ENCODE results near the gene RPL13A. TPM values are rescaled to one million over a fixed set of nuclear protein-coding genes. Genes with fewer than 3 reads are reported as not detected.
A peak's percentile ranks its signal among the peaks of the same experiment; 100 is the strongest.

Gene RPL13A
- total RNA-seq, 1 experiment from 2014 or later, result 1,196 TPM

DNA sequence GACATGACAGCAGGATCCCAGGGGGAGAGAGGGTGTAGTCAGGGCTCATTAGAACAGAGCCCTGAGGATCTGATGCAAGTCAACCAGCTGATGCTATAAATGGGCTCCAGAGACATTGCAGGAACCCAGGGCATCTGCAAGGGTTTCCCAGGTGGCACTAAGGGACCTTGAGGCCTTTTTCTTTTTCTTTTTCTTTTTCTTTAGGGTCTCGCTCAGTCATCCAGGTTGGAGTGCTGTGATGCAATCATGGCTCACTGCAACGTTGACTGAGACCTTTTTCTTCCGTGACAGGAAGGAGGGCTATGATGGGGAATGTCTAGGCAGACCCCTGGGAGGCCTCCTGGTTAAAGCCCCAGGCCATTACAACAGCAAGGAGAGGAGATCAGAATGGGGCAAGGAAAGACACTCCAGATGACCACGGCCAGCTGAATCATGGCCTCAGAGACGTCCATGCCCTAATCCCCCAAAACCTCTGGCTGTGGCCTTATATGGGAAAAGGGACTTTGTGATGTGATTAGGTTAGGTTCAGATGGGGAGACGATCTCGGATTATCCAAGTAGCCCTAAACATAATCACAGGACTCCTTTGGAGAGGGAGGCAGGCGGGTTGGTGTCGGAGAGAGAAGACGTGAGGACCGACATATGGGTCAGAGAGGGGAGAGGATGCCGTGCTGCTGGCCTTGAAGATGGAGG is 20.5 kb downstream of the RPL13A start:
- DNase-seq (ENCODE audit: low read depth, low spot score), result no peak
- in situ Hi-C loops (cut with HindIII; ENCODE audit: low pct_unique_long_range_greater_than_20kb, low sequenced_read_pairs) (no loop called here), intact Hi-C loops (cut with micrococcal nuclease; ENCODE audit: unreplicated experiment) (no loop called here)
- Histone ChIP-seq H3K4me1 (ENCODE audit: control insufficient read depth, insufficient read depth, low read length) (no peaks in the 10 kb centered on the region), H3K27ac (ENCODE audit: low read length) (no peak overlapping the region), H3K36me3 (ENCODE audit: control insufficient read depth, insufficient read depth, low read length) (no peaks in the 10 kb centered on the region), H3K9me3 (ENCODE audit: control insufficient read depth, insufficient read depth, low read depth, low read length) (no peaks in the 10 kb centered on the region), H3K4me3 (ENCODE audit: low read depth in 2 of 2, low read length in 2 of 2) (no peak overlapping the region), H3K27me3 (ENCODE audit: control insufficient read depth, insufficient read depth, low read length) (no peaks in the 10 kb centered on the region)
- ATAC-seq, result no peak; the same call in 1 of the 2 replicates
- TF ChIP-seq, protein P1, sequence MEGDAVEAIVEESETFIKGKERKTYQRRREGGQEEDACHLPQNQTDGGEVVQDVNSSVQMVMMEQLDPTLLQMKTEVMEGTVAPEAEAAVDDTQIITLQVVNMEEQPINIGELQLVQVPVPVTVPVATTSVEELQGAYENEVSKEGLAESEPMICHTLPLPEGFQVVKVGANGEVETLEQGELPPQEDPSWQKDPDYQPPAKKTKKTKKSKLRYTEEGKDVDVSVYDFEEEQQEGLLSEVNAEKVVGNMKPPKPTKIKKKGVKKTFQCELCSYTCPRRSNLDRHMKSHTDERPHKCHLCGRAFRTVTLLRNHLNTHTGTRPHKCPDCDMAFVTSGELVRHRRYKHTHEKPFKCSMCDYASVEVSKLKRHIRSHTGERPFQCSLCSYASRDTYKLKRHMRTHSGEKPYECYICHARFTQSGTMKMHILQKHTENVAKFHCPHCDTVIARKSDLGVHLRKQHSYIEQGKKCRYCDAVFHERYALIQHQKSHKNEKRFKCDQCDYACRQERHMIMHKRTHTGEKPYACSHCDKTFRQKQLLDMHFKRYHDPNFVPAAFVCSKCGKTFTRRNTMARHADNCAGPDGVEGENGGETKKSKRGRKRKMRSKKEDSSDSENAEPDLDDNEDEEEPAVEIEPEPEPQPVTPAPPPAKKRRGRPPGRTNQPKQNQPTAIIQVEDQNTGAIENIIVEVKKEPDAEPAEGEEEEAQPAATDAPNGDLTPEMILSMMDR (IDR thresholded peaks at IDR 0.05), result no peak
- TF ChIP-seq POLR2AphosphoS5 (IDR thresholded peaks at IDR 0.05; ENCODE audit: low read depth, low read length) (no peak), TCF7L2 (IDR thresholded peaks at IDR 0.05; ENCODE audit: low read depth, low read length) (no peak), SIN3A (IDR thresholded peaks at IDR 0.05; ENCODE audit: borderline replicate concordance, insufficient read depth, low read depth, low read length) (no peak)
- TF ChIP-seq, protein P2, sequence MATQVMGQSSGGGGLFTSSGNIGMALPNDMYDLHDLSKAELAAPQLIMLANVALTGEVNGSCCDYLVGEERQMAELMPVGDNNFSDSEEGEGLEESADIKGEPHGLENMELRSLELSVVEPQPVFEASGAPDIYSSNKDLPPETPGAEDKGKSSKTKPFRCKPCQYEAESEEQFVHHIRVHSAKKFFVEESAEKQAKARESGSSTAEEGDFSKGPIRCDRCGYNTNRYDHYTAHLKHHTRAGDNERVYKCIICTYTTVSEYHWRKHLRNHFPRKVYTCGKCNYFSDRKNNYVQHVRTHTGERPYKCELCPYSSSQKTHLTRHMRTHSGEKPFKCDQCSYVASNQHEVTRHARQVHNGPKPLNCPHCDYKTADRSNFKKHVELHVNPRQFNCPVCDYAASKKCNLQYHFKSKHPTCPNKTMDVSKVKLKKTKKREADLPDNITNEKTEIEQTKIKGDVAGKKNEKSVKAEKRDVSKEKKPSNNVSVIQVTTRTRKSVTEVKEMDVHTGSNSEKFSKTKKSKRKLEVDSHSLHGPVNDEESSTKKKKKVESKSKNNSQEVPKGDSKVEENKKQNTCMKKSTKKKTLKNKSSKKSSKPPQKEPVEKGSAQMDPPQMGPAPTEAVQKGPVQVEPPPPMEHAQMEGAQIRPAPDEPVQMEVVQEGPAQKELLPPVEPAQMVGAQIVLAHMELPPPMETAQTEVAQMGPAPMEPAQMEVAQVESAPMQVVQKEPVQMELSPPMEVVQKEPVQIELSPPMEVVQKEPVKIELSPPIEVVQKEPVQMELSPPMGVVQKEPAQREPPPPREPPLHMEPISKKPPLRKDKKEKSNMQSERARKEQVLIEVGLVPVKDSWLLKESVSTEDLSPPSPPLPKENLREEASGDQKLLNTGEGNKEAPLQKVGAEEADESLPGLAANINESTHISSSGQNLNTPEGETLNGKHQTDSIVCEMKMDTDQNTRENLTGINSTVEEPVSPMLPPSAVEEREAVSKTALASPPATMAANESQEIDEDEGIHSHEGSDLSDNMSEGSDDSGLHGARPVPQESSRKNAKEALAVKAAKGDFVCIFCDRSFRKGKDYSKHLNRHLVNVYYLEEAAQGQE (IDR thresholded peaks at IDR 0.05; ENCODE audit: insufficient read depth in 1 of 2, low read depth in 2 of 2, low read length in 1 of 2), result no peak
- BruUV-seq (replicated peaks), result no TSS peak
- CTCF ChIA-PET, result interaction anchor here (0.5 to 0.6 kb wide), 2 partner anchors 20 to 72 kb away, joined by 6 to 8 read pairs; partner anchors contain the start of genes NOSIP and RCN3
- POLR2A ChIA-PET, result no interaction called here

DNA sequence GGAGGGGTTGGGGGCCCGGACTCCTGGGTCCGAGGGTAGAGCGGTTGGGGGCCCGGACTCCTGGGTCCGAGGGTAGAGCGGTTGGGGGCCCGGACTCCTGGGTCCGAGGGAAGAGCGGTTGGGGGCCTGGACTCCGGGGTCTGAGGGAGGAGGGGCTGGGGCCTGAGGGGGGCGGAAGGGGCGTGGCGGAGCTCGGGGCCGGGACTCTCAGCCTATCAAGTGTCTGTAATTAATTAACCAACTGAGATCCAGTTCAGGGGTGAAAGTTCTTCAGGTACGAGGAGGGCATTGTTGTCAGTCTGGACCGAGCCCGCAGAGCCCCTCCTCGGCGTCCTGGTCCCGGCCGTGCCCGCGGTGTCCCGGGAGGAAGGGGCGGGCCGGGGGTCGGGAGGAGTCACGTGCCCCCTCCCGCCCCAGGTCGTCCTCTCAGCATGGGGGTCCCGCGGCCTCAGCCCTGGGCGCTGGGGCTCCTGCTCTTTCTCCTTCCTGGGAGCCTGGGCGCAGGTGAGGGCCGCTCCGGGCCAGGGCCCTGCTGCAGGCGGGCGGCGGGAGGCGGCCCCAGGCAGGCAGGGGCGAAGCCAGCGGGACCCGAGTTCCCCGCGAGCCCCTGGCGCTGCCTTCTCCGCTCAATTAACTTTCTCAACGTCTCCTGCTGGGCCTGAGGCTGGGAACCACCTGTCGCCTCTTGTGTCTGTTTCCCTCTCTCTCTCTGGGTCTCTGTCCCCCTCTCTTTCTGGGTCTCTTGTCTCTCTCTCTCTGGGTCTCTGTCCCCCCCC is 25.8 kb downstream of the RPL13A start:
- intact Hi-C loops (cut with micrococcal nuclease; ENCODE audit: unreplicated experiment) (no loop called here), in situ Hi-C loops (cut with HindIII; ENCODE audit: low pct_unique_long_range_greater_than_20kb, low sequenced_read_pairs) (no loop called here)
- H3K27ac ChIP-seq (ENCODE audit: low read length), result no peak overlapping the region
- DNase-seq (ENCODE audit: low read depth, low spot score) (no peak), ATAC-seq (peak; percentile 76)
- no peaks in the 10 kb centered on the region for H3K27me3 ChIP-seq (ENCODE audit: control insufficient read depth, insufficient read depth, low read length)
- ChIA-PET POLR2A (no interaction called here), CTCF (interaction anchor here (0.7 kb wide), 1 partner anchor 9 kb away, joined by 3 read pairs; no protein-coding TSS in a partner anchor)
- TF ChIP-seq POLR2AphosphoS5 (IDR thresholded peaks at IDR 0.05; ENCODE audit: low read depth, low read length) (no peak), TCF7L2 (IDR thresholded peaks at IDR 0.05; ENCODE audit: low read depth, low read length) (no peak), SIN3A (IDR thresholded peaks at IDR 0.05; ENCODE audit: borderline replicate concordance, insufficient read depth, low read depth, low read length) (no peak)
- TF ChIP-seq, protein P2 (IDR thresholded peaks at IDR 0.05; ENCODE audit: insufficient read depth in 1 of 2, low read depth in 2 of 2, low read length in 1 of 2), result no peak
- TF ChIP-seq, protein P1 (IDR thresholded peaks at IDR 0.05), result no peak
- BruUV-seq (replicated peaks), result no TSS peak
- no peaks in the 10 kb centered on the region for H3K4me1 ChIP-seq (ENCODE audit: control insufficient read depth, insufficient read depth, low read length)
- peak overlapping the region; percentile 54 to 61 for H3K4me3 ChIP-seq (ENCODE audit: low read depth in 2 of 2, low read length in 2 of 2)
- H3K9me3 ChIP-seq (ENCODE audit: control insufficient read depth, insufficient read depth, low read depth, low read length), result no peaks in the 10 kb centered on the region
- H3K36me3 ChIP-seq (ENCODE audit: control insufficient read depth, insufficient read depth, low read length), result no peaks in the 10 kb centered on the region
